ENCODE measurements around the gene TAF5. TPM values are rescaled to one million over a fixed set of nuclear protein-coding genes. Genes with fewer than 3 reads are reported as not detected.

Gene TAF5
- total RNA-seq, 4 donors from 2014 or later, result 3.8 to 7.3 (median 4.0) TPM

DNA sequence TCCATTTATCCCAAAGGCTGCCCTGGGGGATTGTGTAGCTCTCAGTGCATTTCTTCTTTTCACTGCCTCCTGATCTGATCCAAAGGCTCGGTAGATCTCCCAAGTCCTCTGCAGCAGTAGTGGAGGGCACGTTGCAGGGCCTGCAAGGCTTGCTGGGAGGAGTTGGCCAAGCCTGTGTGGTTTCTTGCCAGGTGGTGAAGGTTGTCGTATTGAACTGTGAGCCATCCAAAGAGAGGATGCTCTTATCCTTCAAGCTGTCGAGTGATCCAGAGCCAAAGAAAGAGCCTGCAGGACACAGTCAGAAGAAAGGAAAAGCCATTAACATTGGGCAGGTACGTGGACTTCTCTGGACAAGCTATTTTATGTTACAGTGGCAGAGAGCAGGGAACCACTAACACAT is 49.8 kb downstream of the TAF5 start:
- TF ChIP-seq, protein P1, sequence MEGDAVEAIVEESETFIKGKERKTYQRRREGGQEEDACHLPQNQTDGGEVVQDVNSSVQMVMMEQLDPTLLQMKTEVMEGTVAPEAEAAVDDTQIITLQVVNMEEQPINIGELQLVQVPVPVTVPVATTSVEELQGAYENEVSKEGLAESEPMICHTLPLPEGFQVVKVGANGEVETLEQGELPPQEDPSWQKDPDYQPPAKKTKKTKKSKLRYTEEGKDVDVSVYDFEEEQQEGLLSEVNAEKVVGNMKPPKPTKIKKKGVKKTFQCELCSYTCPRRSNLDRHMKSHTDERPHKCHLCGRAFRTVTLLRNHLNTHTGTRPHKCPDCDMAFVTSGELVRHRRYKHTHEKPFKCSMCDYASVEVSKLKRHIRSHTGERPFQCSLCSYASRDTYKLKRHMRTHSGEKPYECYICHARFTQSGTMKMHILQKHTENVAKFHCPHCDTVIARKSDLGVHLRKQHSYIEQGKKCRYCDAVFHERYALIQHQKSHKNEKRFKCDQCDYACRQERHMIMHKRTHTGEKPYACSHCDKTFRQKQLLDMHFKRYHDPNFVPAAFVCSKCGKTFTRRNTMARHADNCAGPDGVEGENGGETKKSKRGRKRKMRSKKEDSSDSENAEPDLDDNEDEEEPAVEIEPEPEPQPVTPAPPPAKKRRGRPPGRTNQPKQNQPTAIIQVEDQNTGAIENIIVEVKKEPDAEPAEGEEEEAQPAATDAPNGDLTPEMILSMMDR (IDR thresholded peaks at IDR 0.05; ENCODE audit: low read depth), result no peak

DNA sequence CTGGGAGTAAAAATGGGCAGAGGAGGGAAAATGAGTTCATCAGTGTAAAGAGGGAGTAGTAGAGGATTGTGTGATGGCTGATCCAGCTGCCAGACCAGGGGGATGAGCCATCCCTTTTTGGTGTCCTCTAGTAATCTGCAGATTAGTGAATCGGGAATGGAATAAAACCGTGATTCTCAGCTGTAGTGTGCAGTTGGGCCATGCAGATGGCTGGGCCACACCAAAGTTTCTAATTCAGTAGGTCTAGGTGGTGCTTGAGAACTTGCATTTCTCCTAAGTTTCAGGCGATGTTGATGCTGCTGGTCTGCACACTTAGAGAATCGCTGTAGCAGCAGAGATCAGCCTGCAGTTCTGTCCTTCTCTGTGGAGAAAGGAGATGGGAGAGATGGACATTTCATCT is 51.3 kb downstream of the TAF5 start:
- TF ChIP-seq, protein P1 (IDR thresholded peaks at IDR 0.05; ENCODE audit: low read depth), result no peak

DNA sequence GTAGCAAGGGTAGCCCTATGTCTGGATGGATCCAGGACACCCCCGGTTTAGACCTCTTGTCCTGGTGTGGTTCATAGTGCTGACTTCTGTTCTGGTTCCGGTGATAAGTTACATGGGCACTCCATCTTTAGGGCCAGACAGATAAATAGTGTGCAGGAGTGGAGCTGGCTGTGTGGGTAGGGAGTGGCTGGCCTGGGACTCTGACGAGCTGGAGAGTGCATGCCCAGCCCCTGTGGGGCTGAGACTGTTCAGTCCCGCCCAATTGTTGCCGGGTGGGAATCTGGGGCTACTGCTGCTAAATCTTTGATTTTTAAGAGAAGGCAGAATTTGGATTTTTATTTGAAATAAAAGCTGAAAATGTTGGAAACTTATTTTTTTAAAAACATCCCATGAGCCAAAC is 56.0 kb downstream of the TAF5 start:
- TF ChIP-seq, protein P1 (IDR thresholded peaks at IDR 0.05; ENCODE audit: low read depth), result no peak

DNA sequence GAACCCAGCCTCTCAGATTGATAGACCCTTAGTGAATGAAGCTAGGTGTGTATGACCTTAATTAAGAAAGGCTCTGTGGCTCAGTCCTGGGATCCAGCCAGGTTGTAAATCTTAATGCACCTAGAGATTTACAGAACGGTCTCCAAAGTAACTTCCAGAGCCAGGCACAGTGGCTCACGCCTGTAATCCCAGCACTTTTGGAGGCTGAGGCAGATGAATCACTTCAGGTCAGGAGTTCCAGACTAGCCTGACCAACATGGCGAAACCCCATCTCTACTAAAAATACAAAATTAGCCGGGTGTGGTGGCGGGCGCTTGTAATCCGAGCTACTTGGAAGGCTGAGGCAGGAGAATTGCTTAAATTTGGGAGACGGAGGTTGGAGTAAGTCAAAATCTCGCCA is 60.1 kb downstream of the TAF5 start:
- TF ChIP-seq, protein P1 (IDR thresholded peaks at IDR 0.05; ENCODE audit: low read depth), result no peak

DNA sequence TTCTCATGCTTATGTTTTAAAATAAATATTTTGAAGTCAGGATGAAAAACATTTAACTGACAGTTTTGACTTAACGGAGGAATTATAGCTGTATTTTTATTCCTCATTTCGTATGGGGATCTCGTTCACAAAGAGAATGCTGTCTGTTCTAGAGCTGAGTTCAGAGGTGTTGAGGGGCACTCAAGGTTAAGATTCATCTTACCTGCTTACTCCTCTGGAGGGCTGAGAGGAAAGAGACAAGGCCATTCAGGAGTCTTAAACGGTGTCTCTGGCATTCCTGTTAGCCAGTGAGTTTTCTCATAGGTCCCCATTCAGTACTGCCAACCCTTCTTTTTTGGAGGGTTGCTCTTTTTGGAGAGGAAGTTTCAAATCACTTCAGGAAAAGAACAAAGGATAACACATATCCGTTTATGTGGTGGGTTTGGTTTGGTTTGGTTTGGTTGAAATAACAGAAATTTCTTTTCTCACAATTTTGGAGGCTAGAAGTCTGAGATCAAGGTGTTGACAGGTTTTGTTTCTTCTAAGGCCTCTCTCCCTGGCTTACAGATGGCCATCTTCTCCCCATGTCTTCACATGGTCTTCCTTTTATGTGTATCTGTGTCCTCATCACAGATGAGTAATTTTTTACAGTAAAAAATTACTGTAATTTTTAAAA is 61.3 kb downstream of the TAF5 start:
- TF ChIP-seq, protein P1 (IDR thresholded peaks at IDR 0.05; ENCODE audit: low read depth), result no peak

DNA sequence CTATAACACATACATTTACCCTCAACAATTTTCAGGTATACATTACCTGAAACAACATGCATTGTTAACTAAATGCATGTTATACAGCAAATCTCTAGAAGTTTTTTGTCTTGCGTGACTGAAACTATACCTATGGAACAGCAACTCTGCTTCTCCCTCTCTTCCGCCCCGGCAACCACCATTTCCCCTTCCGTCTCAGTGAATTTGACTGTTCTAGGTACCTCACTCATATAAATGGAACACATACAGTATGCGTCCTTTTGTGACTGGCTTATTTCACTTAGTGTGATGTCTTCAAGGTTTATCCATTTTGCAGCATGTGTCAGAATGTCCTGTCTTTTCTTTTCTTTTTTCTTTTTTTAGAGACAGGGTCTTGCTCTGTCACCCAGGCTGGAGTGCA is 61.9 kb downstream of the TAF5 start:
- TF ChIP-seq, protein P1 (IDR thresholded peaks at IDR 0.05; ENCODE audit: low read depth), result no peak

DNA sequence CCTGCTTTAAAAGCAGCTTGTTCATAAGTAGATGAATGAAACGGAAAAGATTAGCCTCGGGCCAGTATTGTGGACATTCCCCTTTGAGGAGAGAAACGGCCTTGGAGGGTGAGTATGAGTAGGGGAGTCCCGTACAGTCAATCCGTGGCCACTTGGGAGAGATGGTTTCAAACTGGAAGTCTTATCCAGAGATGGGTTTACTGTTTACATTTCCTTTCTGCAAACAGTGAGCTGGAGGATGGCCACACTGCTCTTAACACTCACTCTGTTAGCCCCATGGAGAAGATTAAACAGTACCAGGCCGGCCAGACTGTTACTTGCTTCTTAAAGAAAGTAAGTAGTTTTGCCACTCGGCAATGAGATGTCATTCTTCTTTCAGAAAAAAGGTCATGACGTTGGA is 64.1 kb downstream of the TAF5 start:
- TF ChIP-seq, protein P1 (IDR thresholded peaks at IDR 0.05; ENCODE audit: low read depth), result no peak
